ENCODE data around the gene ME3.

DNA sequence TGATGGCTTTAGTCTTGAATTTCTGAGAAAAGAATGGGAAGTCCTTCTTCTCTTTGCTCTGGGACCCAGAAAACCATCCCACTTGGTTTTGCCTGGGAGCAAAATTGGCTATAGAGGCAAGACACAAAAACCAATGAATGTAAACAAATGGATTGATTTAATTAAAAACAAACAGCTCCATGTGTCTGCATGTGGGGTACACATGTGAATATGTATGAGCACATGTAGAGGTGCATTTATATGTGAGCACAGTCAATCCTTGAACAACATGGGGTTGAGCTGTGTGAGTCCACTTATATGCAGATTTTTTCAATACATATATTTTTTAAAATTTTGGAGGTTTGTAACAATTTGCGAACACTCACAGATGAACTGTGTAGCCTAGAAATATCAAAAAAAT is 210.5 kb downstream of the ME3 start:
- no peak for TF ChIP-seq POLR2A (IDR thresholded peaks at IDR 0.05; ENCODE audit: low read length)
- TF ChIP-seq, protein P1, sequence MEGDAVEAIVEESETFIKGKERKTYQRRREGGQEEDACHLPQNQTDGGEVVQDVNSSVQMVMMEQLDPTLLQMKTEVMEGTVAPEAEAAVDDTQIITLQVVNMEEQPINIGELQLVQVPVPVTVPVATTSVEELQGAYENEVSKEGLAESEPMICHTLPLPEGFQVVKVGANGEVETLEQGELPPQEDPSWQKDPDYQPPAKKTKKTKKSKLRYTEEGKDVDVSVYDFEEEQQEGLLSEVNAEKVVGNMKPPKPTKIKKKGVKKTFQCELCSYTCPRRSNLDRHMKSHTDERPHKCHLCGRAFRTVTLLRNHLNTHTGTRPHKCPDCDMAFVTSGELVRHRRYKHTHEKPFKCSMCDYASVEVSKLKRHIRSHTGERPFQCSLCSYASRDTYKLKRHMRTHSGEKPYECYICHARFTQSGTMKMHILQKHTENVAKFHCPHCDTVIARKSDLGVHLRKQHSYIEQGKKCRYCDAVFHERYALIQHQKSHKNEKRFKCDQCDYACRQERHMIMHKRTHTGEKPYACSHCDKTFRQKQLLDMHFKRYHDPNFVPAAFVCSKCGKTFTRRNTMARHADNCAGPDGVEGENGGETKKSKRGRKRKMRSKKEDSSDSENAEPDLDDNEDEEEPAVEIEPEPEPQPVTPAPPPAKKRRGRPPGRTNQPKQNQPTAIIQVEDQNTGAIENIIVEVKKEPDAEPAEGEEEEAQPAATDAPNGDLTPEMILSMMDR (IDR thresholded peaks at IDR 0.05), result no peak

All from A549 (cell line).